Mammary epithelial cell (primary cell): ENCODE results near the gene BCDIN3D.

Experiments
- CTCF ChIP-seq, 2 donors: IDR thresholded peaks in 1 of 2; conservative IDR thresholded peaks in 1 of 2; 2 replicates each; pipeline ENCODE4 v1.5.1; 2011 to 2012; ENCODE audit warnings: inconsistent platforms in 2 of 2, low read length in 2 of 2, mild to moderate bottlenecking in 2 of 2, control low read depth in 1 of 2, low read depth in 1 of 2; ENCODE audit not compliant: insufficient read depth in 1 of 2; ENCODE audit errors: extremely low read depth in 1 of 2
- EZH2 ChIP-seq: IDR thresholded peaks from 2 replicates; pipeline ENCODE4 v1.6.1; 2012; ENCODE audit warnings: low read length, inconsistent platforms, borderline replicate concordance

GRCh38 chr12:49827051-49827400, 15.9 kb downstream of the BCDIN3D start:
- TF ChIP-seq CTCF (conservative IDR thresholded peaks at IDR 0.05 in 1 of 2, IDR thresholded peaks at IDR 0.05 in 1 of 2; ENCODE audit: extremely low read depth in 1 of 2, insufficient read depth in 1 of 2, low read depth in 1 of 2, low read length in 2 of 2): no peak
- no peak for TF ChIP-seq EZH2
